ENCODE data around the gene GPX3. TPM values are rescaled to one million over a fixed set of nuclear protein-coding genes. Genes with fewer than 3 reads are reported as not detected.

Gene GPX3
- total and polyA plus RNA-seq, 10 of the 15 experiments (the other 5 are each of a cell fraction or from before 2014, with no cell fraction given): 0.04 to 1.0 (median 0.15) TPM; not detected in 3

- TF ChIP-seq, protein P1, sequence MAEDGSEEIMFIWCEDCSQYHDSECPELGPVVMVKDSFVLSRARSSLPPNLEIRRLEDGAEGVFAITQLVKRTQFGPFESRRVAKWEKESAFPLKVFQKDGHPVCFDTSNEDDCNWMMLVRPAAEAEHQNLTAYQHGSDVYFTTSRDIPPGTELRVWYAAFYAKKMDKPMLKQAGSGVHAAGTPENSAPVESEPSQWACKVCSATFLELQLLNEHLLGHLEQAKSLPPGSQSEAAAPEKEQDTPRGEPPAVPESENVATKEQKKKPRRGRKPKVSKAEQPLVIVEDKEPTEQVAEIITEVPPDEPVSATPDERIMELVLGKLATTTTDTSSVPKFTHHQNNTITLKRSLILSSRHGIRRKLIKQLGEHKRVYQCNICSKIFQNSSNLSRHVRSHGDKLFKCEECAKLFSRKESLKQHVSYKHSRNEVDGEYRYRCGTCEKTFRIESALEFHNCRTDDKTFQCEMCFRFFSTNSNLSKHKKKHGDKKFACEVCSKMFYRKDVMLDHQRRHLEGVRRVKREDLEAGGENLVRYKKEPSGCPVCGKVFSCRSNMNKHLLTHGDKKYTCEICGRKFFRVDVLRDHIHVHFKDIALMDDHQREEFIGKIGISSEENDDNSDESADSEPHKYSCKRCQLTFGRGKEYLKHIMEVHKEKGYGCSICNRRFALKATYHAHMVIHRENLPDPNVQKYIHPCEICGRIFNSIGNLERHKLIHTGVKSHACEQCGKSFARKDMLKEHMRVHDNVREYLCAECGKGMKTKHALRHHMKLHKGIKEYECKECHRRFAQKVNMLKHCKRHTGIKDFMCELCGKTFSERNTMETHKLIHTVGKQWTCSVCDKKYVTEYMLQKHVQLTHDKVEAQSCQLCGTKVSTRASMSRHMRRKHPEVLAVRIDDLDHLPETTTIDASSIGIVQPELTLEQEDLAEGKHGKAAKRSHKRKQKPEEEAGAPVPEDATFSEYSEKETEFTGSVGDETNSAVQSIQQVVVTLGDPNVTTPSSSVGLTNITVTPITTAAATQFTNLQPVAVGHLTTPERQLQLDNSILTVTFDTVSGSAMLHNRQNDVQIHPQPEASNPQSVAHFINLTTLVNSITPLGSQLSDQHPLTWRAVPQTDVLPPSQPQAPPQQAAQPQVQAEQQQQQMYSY (CRISPR knock-in tag; IDR thresholded peaks at IDR 0.05): no peak
- TF ChIP-seq HCFC1 (IDR thresholded peaks at IDR 0.05; ENCODE audit: low read length) (no peak), NFYA (IDR thresholded peaks at IDR 0.05; ENCODE audit: borderline replicate concordance, low read depth, low read length) (no peak), NKRF (conservative IDR thresholded peaks at IDR 0.05) (no peak)
These were observed 27.0 kb upstream of the GPX3 start (continued) for GRCh38 chr5:150993422-150993821.

DNA sequence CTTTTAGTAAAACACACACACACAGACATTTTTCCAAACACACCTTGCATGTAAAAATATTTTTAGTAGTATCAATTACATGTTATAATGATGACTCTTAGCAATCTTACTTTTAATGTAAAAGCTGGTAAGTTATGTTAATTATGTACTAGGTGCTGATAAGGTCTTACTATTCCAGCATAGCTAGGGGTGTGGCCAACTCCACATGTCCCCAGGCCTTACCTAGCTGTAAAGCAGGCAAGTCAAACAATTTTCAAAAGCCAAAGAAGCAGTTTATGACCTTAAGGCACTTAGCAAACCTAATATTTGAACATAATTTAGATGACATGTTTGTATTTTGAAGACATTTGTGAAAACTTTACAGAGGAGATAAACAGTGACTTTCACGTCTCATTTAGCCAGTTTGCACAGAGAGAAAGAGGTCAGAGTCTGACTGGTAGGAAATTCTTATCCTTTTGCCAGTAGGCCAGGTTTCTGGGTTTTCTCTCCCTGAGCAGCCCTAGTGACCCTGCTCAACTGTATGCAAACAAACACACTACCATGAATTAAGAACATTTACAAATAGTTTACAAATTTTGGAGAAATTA, 26.5 kb upstream of the GPX3 start:
- intact Hi-C loops (cut with micrococcal nuclease; ENCODE audit: unreplicated experiment): no loop called here
- ChIA-PET POLR2A (no interaction called here), RAD21 (ENCODE audit: unreplicated experiment) (no interaction called here), CTCF (interaction anchor here (0.5 to 0.6 kb wide), 2 partner anchors 172 to 1807 kb away, joined by 3 read pairs; no protein-coding TSS in a partner anchor), SMC1A (ENCODE audit: uncharacterized antibody, unreplicated experiment) (no interaction called here)
- H3K9ac ChIP-seq (ENCODE audit: control insufficient read depth, insufficient read depth, low read length): no peak overlapping the region
- no peak overlapping the region for H3K4me3 ChIP-seq
- H3K9me3 ChIP-seq (replicated peaks; ENCODE audit: control insufficient read depth, insufficient read depth, low read length): no peaks in the 10 kb centered on the region; the same call in 2 of the 3 replicates
- in situ Hi-C loops (cut with MboI): no loop called here
- ATAC-seq (no peak), DNase-seq (ENCODE audit: low read depth, low spot score) (no peak), FAIRE-seq (no peak)
- H3K4me1 ChIP-seq (ENCODE audit: control insufficient read depth, insufficient read depth, low read length): no peaks in the 10 kb centered on the region
- 0% methylated on average over 1 of the region's 1 CpG for WGBS (ENCODE audit: insufficient coverage, insufficient replicate concordance, low lambda C conversion rate, missing lambda C conversion rate)
- no peaks in the 10 kb centered on the region for H3K79me2 ChIP-seq (ENCODE audit: control insufficient read depth, insufficient read depth, low read length)
- no peaks in the 10 kb centered on the region for H3K27me3 ChIP-seq (replicated peaks in 1 of 2; ENCODE audit: control insufficient read depth in 2 of 2, insufficient read depth in 2 of 2, low read length in 1 of 2)
- H3K27ac ChIP-seq (ENCODE audit: control insufficient read depth, insufficient read depth): no peak overlapping the region
- no peaks in the 10 kb centered on the region for H3K36me3 ChIP-seq (ENCODE audit: control insufficient read depth in 2 of 2, insufficient read depth in 2 of 2, low read length in 1 of 2)
- BruUV-seq (replicated peaks): no TSS peak
- H4K20me1 ChIP-seq (ENCODE audit: control insufficient read depth, insufficient read depth): no peaks in the 10 kb centered on the region
- no peak overlapping the region for H3K4me2 ChIP-seq (ENCODE audit: control insufficient read depth, insufficient read depth)
- no peak overlapping the region for H2AFZ ChIP-seq (ENCODE audit: control insufficient read depth, low read depth, low read length)
- TF ChIP-seq SKIL (IDR thresholded peaks at IDR 0.05; ENCODE audit: low read depth, poor library complexity, severe bottlenecking): no peak
- TF ChIP-seq CHD2 (IDR thresholded peaks at IDR 0.05; ENCODE audit: borderline replicate concordance, low read depth, low read length): no peak
- no peak for TF ChIP-seq BMI1 (IDR thresholded peaks at IDR 0.05; ENCODE audit: borderline replicate concordance)
- no peak for TF ChIP-seq ZNF217 (IDR thresholded peaks at IDR 0.05)
- no peak for TF ChIP-seq ZNF622 (IDR thresholded peaks at IDR 0.05)
- no peak for TF ChIP-seq TARDBP (IDR thresholded peaks at IDR 0.05; ENCODE audit: borderline replicate concordance)
- TF ChIP-seq SREBF1 (IDR thresholded peaks at IDR 0.05; ENCODE audit: low read length): no peak
